GM19372 (cell line): ENCODE results near the gene GTF3C5.
"Not testable (repeated sequence)": the region's sequence is repeated elsewhere in the genome, so short reads cannot be mapped to it uniquely, and the experiment has no call there.

ENCODE experiments used
- ATAC-seq: cut with Tn5 transposase; IDR thresholded peaks from one replicate; pipeline ENCODE4 v1.9.1; 2021; ENCODE audit warnings: mild to moderate bottlenecking, low read depth, moderate library complexity; ENCODE audit not compliant: unreplicated experiment

Gene GTF3C5

DNA sequence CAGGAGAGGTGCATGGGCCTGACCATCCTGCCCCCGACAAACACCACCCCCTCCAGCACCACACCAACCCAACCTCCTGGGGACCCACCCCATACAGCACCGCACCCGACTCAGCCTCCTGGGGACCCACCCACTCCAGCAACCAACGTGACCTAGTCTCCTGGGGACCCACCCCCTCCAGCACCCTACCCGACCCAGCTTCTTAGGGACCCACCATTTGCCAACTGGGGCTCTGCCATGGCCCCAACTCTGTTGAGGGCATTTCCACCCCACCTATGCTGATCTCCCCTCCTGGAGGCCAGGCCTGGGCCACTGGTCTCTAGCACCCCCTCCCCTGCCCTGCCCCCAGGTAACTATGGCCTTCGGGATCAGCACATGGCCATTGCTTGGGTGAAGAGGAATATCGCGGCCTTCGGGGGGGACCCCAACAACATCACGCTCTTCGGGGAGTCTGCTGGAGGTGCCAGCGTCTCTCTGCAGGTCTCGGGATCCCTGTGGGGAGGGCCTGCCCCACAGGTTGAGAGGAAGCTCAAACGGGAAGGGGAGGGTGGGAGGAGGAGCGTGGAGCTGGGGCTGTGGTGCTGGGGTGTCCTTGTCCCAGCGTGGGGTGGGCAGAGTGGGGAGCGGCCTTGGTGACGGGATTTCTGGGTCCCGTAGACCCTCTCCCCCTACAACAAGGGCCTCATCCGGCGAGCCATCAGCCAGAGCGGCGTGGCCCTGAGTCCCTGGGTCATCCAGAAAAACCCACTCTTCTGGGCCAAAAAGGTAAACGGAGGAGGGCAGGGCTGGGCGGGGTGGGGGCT, 35.6 kb downstream of the GTF3C5 start:
- ATAC-seq: no peak

DNA sequence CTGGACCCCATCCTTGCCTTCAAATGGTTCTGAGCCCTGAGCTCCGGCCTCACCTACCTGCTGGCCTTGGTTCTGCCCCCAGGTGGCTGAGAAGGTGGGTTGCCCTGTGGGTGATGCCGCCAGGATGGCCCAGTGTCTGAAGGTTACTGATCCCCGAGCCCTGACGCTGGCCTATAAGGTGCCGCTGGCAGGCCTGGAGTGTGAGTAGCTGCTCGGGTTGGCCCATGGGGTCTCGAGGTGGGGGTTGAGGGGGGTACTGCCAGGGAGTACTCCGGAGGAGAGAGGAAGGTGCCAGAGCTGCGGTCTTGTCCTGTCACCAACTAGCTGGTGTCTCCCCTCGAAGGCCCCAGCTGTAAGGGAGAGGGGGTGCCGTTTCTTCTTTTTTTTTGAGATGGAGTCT, 36.2 kb downstream of the GTF3C5 start:
- no peak for ATAC-seq

DNA sequence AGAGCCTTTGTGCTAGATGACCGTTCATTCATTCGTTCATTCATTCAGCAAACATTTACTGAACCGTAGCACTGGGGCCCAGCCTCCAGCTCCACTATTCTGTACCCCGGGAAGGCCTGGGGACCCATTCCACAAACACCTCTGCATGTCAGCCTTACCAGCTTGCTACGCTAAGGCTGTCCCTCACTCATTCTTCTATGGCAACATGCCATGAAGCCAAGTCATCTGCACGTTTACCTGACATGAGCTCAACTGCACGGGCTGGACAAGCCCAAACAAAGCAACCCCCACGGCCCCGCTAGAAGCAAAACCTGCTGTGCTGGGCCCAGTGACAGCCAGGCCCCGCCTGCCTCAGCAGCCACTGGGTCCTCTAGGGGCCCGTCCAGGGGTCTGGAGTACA, 37.0 kb downstream of the GTF3C5 start:
- ATAC-seq: no peak

DNA sequence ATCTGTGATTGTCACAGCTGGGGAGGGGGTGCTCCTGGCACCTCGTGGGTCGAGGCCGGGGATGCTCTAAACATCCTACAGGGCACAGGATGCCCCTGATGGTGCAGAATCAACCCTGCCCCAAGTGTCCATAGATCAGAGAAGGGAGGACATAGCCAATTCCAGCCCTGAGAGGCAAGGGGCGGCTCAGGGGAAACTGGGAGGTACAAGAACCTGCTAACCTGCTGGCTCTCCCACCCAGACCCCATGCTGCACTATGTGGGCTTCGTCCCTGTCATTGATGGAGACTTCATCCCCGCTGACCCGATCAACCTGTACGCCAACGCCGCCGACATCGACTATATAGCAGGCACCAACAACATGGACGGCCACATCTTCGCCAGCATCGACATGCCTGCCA, 37.6 kb downstream of the GTF3C5 start:
- not testable (repeated sequence) for ATAC-seq

DNA sequence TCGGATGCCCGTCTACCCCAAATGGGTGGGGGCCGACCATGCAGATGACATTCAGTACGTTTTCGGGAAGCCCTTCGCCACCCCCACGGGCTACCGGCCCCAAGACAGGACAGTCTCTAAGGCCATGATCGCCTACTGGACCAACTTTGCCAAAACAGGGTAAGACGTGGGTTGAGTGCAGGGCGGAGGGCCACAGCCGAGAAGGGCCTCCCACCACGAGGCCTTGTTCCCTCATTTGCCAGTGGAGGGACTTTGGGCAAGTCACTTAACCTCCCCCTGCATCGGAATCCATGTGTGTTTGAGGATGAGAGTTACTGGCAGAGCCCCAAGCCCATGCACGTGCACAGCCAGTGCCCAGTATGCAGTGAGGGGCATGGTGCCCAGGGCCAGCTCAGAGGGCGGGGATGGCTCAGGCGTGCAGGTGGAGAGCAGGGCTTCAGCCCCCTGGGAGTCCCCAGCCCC, 39.7 kb downstream of the GTF3C5 start:
- ATAC-seq: not testable (repeated sequence)

DNA sequence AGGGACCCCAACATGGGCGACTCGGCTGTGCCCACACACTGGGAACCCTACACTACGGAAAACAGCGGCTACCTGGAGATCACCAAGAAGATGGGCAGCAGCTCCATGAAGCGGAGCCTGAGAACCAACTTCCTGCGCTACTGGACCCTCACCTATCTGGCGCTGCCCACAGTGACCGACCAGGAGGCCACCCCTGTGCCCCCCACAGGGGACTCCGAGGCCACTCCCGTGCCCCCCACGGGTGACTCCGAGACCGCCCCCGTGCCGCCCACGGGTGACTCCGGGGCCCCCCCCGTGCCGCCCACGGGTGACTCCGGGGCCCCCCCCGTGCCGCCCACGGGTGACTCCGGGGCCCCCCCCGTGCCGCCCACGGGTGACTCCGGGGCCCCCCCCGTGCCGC, 40.2 kb downstream of the GTF3C5 start:
- not testable (repeated sequence) for ATAC-seq

DNA sequence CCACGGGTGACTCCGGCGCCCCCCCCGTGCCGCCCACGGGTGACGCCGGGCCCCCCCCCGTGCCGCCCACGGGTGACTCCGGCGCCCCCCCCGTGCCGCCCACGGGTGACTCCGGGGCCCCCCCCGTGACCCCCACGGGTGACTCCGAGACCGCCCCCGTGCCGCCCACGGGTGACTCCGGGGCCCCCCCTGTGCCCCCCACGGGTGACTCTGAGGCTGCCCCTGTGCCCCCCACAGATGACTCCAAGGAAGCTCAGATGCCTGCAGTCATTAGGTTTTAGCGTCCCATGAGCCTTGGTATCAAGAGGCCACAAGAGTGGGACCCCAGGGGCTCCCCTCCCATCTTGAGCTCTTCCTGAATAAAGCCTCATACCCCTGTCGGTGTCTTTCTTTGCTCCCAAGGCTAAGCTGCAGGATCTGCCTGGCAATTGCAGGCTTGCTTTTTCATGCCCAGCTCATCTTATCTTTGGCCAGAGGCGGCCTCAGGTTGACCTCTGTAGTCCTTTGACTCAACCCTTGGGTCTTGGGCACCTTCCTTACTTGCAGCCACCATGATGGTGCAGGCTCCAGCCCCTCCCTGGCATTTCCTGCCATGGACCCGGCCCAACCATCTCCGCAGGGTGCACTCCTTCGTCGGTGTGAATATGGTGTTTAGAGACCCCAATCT, 40.8 kb downstream of the GTF3C5 start:
- ATAC-seq: no peak

DNA sequence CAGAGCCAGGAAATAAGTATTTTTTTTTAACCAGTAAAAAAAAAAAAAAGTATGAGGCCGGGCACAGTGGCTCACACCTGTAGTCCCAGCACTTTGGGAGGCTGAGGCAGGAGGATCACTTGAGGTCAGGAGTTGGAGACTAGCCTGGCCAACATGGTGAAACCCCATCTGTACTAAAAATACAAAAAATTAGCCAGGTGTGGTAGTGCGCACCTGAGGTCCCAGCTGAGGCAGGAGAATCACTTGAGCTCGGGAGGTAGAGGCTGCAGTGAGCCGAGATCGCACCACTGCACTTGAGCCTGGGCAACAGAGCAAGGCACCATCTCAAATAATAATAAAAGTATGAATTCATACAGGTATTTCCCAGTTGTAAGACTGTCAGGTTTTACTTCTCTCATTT, 41.4 kb downstream of the GTF3C5 start:
- not testable (repeated sequence) for ATAC-seq

DNA sequence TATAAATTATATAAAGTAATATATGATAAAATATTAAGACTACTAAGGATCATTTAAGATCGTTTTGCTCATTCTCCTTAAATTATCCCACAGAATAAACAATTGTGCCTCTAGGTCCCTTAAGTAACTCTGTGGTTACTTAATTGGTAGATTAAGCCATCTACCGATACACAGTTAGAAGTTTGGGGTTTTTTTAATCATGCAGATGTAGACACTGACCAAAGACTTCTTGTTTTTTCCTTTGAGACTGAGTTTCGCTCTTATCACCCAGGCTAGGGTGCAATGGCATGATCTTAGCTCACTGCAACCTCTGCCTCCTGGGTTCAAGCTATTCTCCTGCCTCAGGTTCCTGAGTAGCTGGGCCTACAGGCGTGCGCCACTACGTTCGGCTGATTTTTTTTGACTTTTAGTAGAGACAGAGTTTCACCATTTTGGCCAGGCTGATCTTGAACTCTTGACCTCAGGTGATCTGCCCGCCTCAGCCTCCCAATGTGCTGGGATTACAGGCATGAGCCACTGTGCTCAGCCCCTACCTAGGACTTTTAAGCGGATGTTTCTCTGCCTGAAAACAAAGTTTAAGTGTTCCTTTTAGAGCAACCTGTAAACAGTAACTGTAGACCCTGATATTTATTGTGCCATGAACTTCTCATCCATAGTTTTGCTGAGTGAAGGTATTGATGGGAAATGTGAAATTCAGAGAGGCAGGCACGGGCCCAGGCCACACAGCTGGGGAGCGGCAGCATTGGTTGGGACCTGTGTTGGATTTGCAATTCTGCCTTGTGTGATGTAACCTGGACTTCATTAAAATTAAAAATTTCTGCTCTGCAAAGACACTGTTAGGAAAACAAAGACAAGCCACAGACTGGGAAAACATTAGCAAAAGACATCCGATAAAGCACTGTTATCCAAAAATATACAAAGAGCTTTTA, 42.6 kb downstream of the GTF3C5 start:
- no peak for ATAC-seq

DNA sequence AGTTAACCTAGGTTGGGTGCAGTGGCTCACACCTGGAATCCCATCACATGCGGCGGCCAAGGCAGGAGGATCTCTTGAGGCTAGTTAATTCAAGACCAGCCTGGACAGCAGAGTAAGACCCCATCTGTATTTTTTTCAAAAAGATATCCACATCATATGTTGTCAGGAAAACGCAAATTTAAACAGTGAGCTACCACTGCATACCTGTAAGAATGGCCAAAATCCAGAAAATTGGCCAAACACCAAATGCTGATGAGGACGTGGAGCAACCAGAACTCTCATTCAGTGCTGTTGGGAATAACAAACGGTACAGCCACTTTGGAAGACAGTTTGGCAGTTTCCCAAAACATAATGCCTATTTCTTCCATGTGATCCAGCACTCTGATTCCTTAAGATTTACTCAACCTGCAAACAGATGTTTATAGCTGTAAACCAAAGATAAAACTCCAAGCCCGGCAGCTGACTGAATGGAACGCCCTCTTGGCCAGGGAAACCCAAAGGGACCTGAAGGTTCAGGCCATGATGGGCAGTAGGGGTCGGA, 43.4 kb downstream of the GTF3C5 start:
- no peak for ATAC-seq

DNA sequence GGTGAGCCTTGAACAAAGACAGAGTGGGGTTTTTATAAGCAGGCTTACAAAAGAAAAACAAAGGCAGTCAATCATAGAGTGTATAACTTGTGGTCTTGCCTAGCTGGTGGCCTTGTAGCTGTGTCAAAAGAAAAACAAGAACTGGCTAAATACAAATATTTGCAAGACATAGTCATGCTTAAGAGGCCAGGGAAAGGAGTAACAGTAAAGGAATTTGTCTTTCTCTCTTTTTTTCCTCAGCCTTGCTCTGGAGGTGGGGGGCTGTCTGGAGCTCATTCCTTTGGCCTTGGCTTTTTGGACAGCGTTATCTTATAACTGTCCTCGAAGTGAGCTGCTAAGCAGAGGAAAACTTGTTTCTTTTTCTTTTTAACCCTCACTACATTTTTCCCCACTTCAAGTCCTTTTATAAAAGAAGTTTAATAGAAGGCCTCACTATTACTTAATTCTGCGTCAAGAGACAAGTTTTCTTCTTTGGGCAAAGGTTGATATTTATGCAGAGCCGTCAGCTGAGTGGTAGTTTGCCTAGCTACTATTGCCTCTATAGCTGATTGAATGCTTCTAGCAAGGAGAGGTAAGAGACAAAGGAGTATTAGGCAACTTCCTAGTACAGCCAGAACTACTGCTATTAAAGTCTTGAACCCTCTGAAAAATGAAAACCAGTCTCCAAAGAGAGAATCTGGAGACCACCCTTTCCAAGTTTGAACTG, 45.3 kb downstream of the GTF3C5 start:
- no peak for ATAC-seq

DNA sequence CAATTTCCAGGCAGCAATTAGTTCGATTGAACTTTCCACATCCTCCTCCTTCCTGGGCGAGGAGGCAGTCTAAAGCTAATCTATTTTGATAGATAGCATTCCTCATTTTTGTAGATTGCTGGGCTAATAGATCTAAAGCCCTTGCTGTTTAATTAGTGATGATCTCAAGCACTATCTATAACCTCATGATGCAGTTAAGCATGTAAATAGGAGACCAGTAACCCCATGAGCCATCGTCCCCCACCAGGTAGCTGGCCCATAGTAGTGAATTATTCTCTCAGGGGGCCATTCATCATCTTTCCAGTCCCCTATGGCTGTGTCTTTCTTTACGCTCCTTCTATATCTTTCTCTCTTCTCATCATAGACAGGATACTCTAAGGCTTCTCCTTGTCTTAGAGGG, 45.9 kb downstream of the GTF3C5 start:
- ATAC-seq: no peak

DNA sequence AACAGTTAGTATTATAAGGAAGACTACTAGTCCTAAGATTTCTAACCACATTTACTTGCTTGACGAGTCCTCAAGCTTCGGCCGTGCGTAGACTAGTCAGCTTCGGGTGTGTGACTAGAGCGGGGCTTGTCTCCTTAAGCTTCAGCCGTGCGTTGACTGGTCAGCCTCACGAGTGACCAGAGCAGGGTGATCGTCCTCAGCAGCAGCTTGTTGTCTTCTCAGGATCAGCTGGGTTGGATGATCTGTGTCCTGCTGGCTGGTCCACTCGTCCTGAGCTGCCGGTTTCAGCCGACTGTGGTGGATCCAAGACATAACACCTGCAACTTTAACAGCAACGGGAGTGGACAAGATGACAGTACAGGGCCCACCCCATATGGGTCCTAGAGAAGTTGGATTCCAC, 47.7 kb downstream of the GTF3C5 start:
- ATAC-seq: no peak

DNA sequence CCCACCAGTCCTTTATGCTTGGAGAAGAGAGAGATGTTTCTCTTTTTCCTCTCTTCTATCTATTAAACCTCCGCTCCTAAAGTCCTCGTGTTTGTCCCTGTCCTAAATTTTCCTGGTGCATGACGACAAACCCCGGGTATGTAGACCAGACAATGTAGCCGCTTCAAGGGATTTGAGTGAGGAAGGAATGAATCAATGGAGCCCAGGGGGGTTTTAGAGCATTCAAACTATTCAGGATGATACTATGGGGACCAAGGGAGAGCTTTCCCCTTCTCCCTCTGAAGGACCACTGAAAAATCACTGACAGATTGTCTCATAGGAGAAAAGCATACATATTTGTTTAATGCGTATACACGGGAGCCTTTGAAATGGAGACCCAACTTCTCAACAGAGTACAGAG, 49.4 kb downstream of the GTF3C5 start:
- no peak for ATAC-seq

DNA sequence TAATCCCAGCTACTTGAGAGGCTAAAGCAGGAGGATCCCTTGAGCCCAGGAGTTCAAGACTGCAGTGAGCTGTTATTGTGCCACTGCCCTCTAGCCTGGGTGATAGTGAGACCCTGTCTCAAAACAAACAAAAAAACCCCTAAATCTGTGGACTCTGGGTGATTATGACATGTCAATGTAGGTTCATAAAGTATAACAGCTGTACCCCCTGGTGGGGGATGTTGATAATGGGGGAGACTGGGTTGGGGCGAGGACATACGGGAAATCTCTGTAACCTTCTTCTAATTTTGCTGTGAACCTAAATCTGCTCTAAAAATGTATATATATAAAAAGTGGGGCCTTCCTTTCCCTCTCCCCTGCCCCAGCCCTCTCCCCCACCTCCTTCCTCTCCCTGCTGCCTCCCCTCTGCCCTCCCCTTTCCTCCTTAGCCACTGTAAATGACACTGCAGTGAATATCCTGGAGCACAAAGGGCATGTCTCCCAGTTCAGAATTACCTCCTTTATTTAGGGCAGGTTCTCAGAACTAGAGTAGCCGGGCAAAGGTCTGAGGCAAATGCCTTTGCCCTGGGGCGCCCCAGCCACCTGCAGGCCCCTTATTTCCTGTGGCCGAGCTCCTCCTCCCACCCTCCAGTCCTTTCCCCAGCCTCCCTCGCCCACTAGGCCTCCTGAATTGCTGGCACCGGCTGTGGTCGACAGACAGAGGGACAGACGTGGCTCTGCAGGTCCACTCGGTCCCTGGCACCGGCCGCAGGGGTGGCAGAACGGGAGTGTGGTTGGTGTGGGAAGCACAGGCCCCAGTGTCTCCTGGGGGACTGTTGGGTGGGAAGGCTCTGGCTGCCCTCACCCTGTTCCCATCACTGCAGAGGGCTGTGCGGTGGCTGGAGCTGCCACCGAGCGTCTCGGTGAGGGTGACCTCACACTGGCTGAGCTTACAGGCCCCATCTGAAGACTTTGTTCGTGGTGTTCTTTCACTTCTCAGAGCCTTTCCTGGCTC, 50.3 kb downstream of the GTF3C5 start:
- not testable (repeated sequence) for ATAC-seq

DNA sequence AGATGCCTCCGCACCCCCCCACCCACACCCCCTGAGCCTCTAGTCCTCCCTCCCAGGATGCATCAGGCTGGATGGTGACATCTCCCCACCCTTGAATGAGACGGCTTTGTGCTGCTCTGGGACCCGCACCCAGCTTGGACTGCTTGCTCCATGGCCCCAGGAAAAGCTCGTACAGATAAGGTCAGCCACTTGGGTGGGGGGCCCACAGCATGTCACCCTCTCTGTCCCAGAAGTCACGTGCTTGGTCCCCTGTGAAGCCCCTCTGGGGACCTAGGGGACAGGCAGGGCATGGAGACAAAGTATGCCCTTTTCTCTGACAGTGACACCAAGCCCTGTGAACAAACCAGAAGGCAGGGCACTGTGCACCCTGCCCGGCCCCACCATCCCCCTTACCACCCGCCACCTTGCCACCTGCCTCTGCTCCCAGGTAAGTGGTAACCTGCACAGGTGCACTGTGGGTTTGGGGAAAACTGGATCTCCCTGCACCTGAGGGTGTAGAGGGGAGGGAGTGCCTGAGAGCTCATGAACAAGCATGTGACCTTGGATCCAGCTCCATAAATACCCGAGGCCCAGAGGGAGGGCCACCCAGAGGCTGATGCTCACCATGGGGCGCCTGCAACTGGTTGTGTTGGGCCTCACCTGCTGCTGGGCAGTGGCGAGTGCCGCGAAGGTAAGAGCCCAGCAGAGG, 51.3 kb downstream of the GTF3C5 start:
- not testable (repeated sequence) for ATAC-seq

DNA sequence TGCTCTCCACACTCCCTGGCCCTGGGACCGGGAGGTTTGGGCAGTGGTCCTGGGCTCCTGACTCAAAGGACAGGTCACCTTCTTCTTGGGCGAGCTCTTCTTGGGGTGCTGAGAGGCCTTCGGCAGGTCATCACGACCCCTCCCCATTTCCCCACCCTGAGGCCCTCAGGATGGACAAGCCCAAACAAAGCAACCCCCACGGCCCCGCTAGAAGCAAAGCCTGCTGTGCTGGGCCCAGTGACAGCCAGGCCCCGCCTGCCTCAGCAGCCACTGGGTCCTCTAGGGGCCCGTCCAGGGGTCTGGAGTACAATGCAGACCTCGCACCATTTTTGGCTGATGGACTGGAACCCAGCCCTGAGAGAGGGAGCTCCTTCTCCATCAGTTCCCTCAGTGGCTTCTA, 52.9 kb downstream of the GTF3C5 start:
- ATAC-seq: not testable (repeated sequence)

DNA sequence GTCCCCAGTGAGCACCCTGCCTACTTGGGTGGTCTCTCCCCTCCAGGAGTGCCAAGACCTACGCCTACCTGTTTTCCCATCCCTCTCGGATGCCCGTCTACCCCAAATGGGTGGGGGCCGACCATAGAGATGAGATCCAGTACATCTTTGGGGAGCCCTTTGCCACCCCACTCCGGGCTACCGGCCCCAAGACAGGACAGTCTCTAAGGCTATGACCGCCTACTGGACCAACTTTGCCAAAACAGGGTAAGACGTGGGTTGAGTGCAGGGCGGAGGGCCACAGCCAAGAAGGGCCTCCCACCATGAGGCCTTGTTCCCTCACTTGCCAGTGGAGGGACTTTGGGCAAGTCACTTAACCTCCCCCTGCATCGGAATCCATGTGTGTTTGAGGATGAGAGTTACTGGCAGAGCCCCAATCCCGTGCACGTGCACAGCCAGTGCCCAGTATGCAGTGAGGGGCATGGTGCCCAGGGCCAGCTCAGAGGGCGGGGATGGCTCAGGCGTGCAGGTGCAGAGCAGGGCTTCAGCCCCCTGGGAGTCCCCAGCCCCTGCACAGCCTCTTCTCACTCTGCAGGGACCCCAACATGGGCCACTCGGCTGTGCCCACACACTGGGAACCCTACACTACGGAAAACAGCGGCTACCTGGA, 55.5 kb downstream of the GTF3C5 start:
- ATAC-seq: not testable (repeated sequence)
